CD4-positive, alpha-beta memory T cell (primary cell): ENCODE measurements around the gene DEDD2. TPM values are rescaled to one million over a fixed set of nuclear protein-coding genes. Genes with fewer than 3 reads are reported as not detected.

Experiments used
- CTCF ChIA-PET: fragments of 350-600 bp; sonication (Branson Sonifier 250); formaldehyde crosslinking; loops from one replicate; lab custom pipeline; 2021; ENCODE audit warnings: inconsistent platforms; ENCODE audit not compliant: partially characterized antibody; lab: Charles Lee
- POLR2A ChIA-PET: fragments of 350-600 bp; sonication (Branson Sonifier 250); formaldehyde crosslinking; loops from one replicate; lab custom pipeline; 2021; ENCODE audit not compliant: partially characterized antibody; lab: Charles Lee
- DNase-seq, 5 donors: peaks; one replicate each; pipeline versions ENCODE4 v3.0.0 to v3.0.0-alpha.2; 2020 to 2022; ENCODE audit warnings: mixed read lengths in 1 of 5
- H3K27ac ChIP-seq: one replicate; pipeline ENCODE4 v1.7.0; 2013; ENCODE audit warnings: low read depth, low read length
- H3K27me3 ChIP-seq: 2 replicates; pipeline ENCODE4 v1.7.0; 2013; ENCODE audit warnings: mild to moderate bottlenecking, low read length, moderate library complexity; ENCODE audit not compliant: insufficient read depth
- H3K36me3 ChIP-seq: 2 replicates; pipeline ENCODE4 v1.7.0; 2013; ENCODE audit warnings: mild to moderate bottlenecking, low read length, moderate library complexity; ENCODE audit not compliant: insufficient read depth
- H3K4me1 ChIP-seq: 2 replicates; pipeline ENCODE4 v1.7.0; 2013; ENCODE audit warnings: mild to moderate bottlenecking, low read length, moderate library complexity; ENCODE audit not compliant: insufficient read depth
- H3K4me3 ChIP-seq, 2 donors: one replicate each; pipeline ENCODE4 v1.7.0; 2013; ENCODE audit warnings: low read length in 2 of 2, mild to moderate bottlenecking in 1 of 2
- H3K9me3 ChIP-seq, 2 donors: one replicate each; pipeline ENCODE4 v1.7.0; 2013; ENCODE audit warnings: low read length in 2 of 2, control low read depth in 1 of 2; ENCODE audit not compliant: control insufficient read depth in 1 of 2
- H3K27ac Mint-ChIP-seq, 7 donors: one replicate each; pipeline ENCODE4 v1.8.0; 2020 to 2021; ENCODE audit warnings: mixed read lengths in 7 of 7, mild to moderate bottlenecking in 6 of 7, inconsistent platforms in 3 of 7, moderate library complexity in 3 of 7
- H3K27me3 Mint-ChIP-seq, 2 donors: one replicate each; pipeline ENCODE4 v1.8.0; 2020 to 2021; ENCODE audit warnings: mixed read lengths in 2 of 2
- H3K36me3 Mint-ChIP-seq, 2 donors: one replicate each; pipeline ENCODE4 v1.8.0; 2020 to 2021; ENCODE audit warnings: mixed read lengths in 2 of 2, inconsistent platforms in 1 of 2, mild to moderate bottlenecking in 1 of 2
- H3K4me1 Mint-ChIP-seq, 4 donors: one replicate each; pipeline ENCODE4 v1.8.0; 2020 to 2021; ENCODE audit warnings: mixed read lengths in 4 of 4, mild to moderate bottlenecking in 1 of 4
- H3K4me3 Mint-ChIP-seq, 8 donors: one replicate each; pipeline ENCODE4 v1.8.0; 2020 to 2021; ENCODE audit warnings: mixed read lengths in 8 of 8, mild to moderate bottlenecking in 7 of 8, moderate library complexity in 6 of 8, inconsistent platforms in 3 of 8
- H3K9me3 Mint-ChIP-seq, 8 donors: one replicate each; pipeline ENCODE4 v1.8.0; 2020 to 2021; ENCODE audit warnings: mixed read lengths in 8 of 8, mild to moderate bottlenecking in 5 of 8, inconsistent platforms in 3 of 8, moderate library complexity in 1 of 8
- intact Hi-C: fragments of 100-400 bp; cut with micrococcal nuclease; formaldehyde crosslinking; loops from one replicate; pipeline ENCODE4 v1.15.1; 2023
- polyA plus RNA-seq, 2 donors: library from polyadenylated mRNA; unstranded; fragments of 300-500 nt; fragmentation: Illumina TruSeq; gene quantifications; one replicate each; pipeline ENCODE4 v1.2.3, GENCODE V29; 2021
- total RNA-seq, 2 experiments: library from RNA; stranded (reverse); gene quantifications; one replicate each; pipeline ENCODE4 v1.2.3, GENCODE V29; 2021

DEDD2 gene
- total and polyA plus RNA-seq, 4 experiments from 2014 or later, result 68.4 to 162 (median 106) TPM

- Mint-ChIP-seq H3K4me3 (peak overlapping the region in 1 of 8 donors; percentile 20), H3K36me3 (peaks cover 0 to 26% of the 10 kb centered on the region in 2 donors), H3K9me3 (peaks cover 0 to 2% (median 0%) of the 10 kb centered on the region in 8 donors), H3K27ac (peak overlapping the region in 2 of 7 donors; percentile 75), H3K4me1 (peaks cover 17 to 58% (median 40%) of the 10 kb centered on the region in 4 donors), H3K27me3 (no peaks in the 10 kb centered on the region)
- ChIA-PET POLR2A (interaction anchor here (1.2 to 7.1 kb wide), 2 partner anchors 32 to 64 kb away, joined by 3 to 139 read pairs; no protein-coding TSS in a partner anchor), CTCF (interaction anchor here (0.6 to 8.1 kb wide), 3 partner anchors 22 to 65 kb away, joined by 3 to 77 read pairs (median 6); no protein-coding TSS in a partner anchor)
- Histone ChIP-seq H3K27ac (no peak overlapping the region), H3K4me3 (no peak overlapping the region), H3K36me3 (no peaks in the 10 kb centered on the region), H3K27me3 (no peaks in the 10 kb centered on the region), H3K4me1 (peaks cover 49% of the 10 kb centered on the region), H3K9me3 (no peaks in the 10 kb centered on the region)
- intact Hi-C loops, result no loop called here
- no peak for DNase-seq
These were observed 31.0 kb upstream of the DEDD2 start for GRCh38 chr19:42248270-42249148.

GRCh38 chr19:42247640-42248199 lies 30.2 kb upstream of the DEDD2 start:
- no peaks in the 10 kb centered on the region for H3K27me3 ChIP-seq
- intact Hi-C loops, result no loop called here
- Mint-ChIP-seq H3K36me3 (peaks cover 0 to 22% of the 10 kb centered on the region in 2 donors), H3K9me3 (peaks cover 0 to 2% (median 0%) of the 10 kb centered on the region in 8 donors), H3K27me3 (no peaks in the 10 kb centered on the region), H3K4me3 (no peak overlapping the region), H3K27ac (no peak overlapping the region), H3K4me1 (peaks cover 21 to 60% (median 42%) of the 10 kb centered on the region in 4 donors)
- no peaks in the 10 kb centered on the region for H3K9me3 ChIP-seq
- no peak for DNase-seq
- H3K4me3 ChIP-seq, result no peak overlapping the region
- H3K36me3 ChIP-seq, result no peaks in the 10 kb centered on the region
- POLR2A ChIA-PET, result interaction anchor here (0.6 to 7.1 kb wide), 5 partner anchors 21 to 985 kb away, joined by 3 to 139 read pairs (median 4); partner anchors contain the start of gene CIC
- CTCF ChIA-PET, result interaction anchor here (0.6 to 8.1 kb wide), 6 partner anchors 23 to 139 kb away, joined by 3 to 77 read pairs (median 7); partner anchors contain the start of gene POU2F2
- H3K4me1 ChIP-seq, result peaks cover 46% of the 10 kb centered on the region
- H3K27ac ChIP-seq, result no peak overlapping the region

GRCh38 chr19:42246922-42247639 lies 29.6 kb upstream of the DEDD2 start:
- CTCF ChIA-PET, result interaction anchor here (1.4 to 8.1 kb wide), 6 partner anchors 24 to 138 kb away, joined by 4 to 77 read pairs (median 7); partner anchors contain the start of gene POU2F2
- no peak for DNase-seq

GRCh38 chr19:42246143-42246921 lies 28.9 kb upstream of the DEDD2 start:
- H3K4me1 ChIP-seq, result peaks cover 38% of the 10 kb centered on the region
- no peaks in the 10 kb centered on the region for H3K36me3 ChIP-seq
- Mint-ChIP-seq H3K27me3 (no peaks in the 10 kb centered on the region), H3K4me1 (peaks cover 18 to 57% (median 35%) of the 10 kb centered on the region in 4 donors), H3K9me3 (peaks cover 0 to 2% (median 0%) of the 10 kb centered on the region in 8 donors), H3K36me3 (peaks cover 0 to 17% of the 10 kb centered on the region in 2 donors), H3K4me3 (peak overlapping the region in 3 of 8 donors; percentile 22 to 42 (median 30)), H3K27ac (peak overlapping the region in 4 of 7 donors; percentile 27 to 81 (median 78))
- H3K27me3 ChIP-seq, result no peaks in the 10 kb centered on the region
- POLR2A ChIA-PET, result interaction anchor here (0.9 to 9.0 kb wide), 5 partner anchors 23 to 34 kb away, joined by 3 to 139 read pairs (median 5); partner anchors contain the start of genes CIC, DEDD2 and ZNF526
- H3K9me3 ChIP-seq, result no peaks in the 10 kb centered on the region
- intact Hi-C loops, result no loop called here
- CTCF ChIA-PET, result interaction anchor here (0.5 to 8.1 kb wide), 8 partner anchors 24 to 138 kb away, joined by 3 to 77 read pairs (median 6); partner anchors contain the start of gene POU2F2
- H3K27ac ChIP-seq, result no peak overlapping the region
- no peak overlapping the region for H3K4me3 ChIP-seq
- DNase-seq, result no peak

More at GRCh38 chr19:42246922-42247639, 29.6 kb upstream of the DEDD2 start:
- Mint-ChIP-seq H3K9me3 (peaks cover 0 to 2% (median 0%) of the 10 kb centered on the region in 8 donors), H3K27ac (peak overlapping the region; percentile 27 to 81 (median 57)), H3K4me1 (peaks cover 19 to 57% (median 38%) of the 10 kb centered on the region in 4 donors), H3K4me3 (peak overlapping the region in 2 of 8 donors; percentile 30 to 42), H3K27me3 (no peaks in the 10 kb centered on the region), H3K36me3 (peaks cover 0 to 20% of the 10 kb centered on the region in 2 donors)
- Histone ChIP-seq H3K27ac (no peak overlapping the region), H3K4me3 (no peak overlapping the region), H3K4me1 (peaks cover 40% of the 10 kb centered on the region), H3K27me3 (no peaks in the 10 kb centered on the region), H3K9me3 (no peaks in the 10 kb centered on the region), H3K36me3 (no peaks in the 10 kb centered on the region)
- intact Hi-C loops, result no loop called here
- POLR2A ChIA-PET, result interaction anchor here (0.6 to 7.1 kb wide), 5 partner anchors 22 to 984 kb away, joined by 3 to 139 read pairs (median 4); partner anchors contain the start of gene CIC

- peak overlapping the region; percentile 77 to 99 (median 99) for H3K27ac Mint-ChIP-seq
- H3K4me1 ChIP-seq, result peaks cover 42% of the 10 kb centered on the region
- no peak overlapping the region for H3K4me3 ChIP-seq
- no peaks in the 10 kb centered on the region for H3K27me3 Mint-ChIP-seq
- peaks cover 24 to 56% (median 40%) of the 10 kb centered on the region in 4 donors for H3K4me1 Mint-ChIP-seq
- intact Hi-C loops, result loop anchor here (2.0 kb wide), 1 partner anchor 156 kb away; no protein-coding TSS in a partner anchor
- no peaks in the 10 kb centered on the region for H3K9me3 ChIP-seq
- H3K36me3 ChIP-seq, result peaks cover 3% of the 10 kb centered on the region
- ChIA-PET POLR2A (interaction anchor here (1.2 to 9.0 kb wide), 11 partner anchors 8 to 112 kb away, joined by 3 to 139 read pairs (median 20); partner anchors contain the start of genes CIC, DEDD2, ERF and PAFAH1B3), CTCF (interaction anchor here (1.0 to 8.1 kb wide), 7 partner anchors 15 to 135 kb away, joined by 4 to 77 read pairs (median 9); partner anchors contain the start of gene POU2F2)
- H3K27ac ChIP-seq, result peak overlapping the region; percentile 89
- H3K9me3 Mint-ChIP-seq, result peaks cover 0 to 2% (median 0%) of the 10 kb centered on the region in 8 donors
- H3K27me3 ChIP-seq, result no peaks in the 10 kb centered on the region
- peaks cover 0 to 21% of the 10 kb centered on the region in 2 donors for H3K36me3 Mint-ChIP-seq
- peak overlapping the region in 6 of 8 donors; percentile 94 to 99 (median 96) for H3K4me3 Mint-ChIP-seq
- DNase-seq, result no peak
These were observed 27.8 kb upstream of the DEDD2 start for GRCh38 chr19:42245231-42245630.
